Epithelial cell of prostate (primary cell): Measurements from ENCODE around the gene UGT1A5.

Experiments used
- DNase-seq: peaks from one replicate; pipeline ENCODE4 v3.0.0-alpha.2; 2011; ENCODE audit warnings: low read depth, low spot score
- H3K27ac ChIP-seq: fragments of 450-650 bp; 2 replicates; pipeline ENCODE4 v1.5.1; 2017; ENCODE audit warnings: mild to moderate bottlenecking

The UGT1A5 gene

DNA sequence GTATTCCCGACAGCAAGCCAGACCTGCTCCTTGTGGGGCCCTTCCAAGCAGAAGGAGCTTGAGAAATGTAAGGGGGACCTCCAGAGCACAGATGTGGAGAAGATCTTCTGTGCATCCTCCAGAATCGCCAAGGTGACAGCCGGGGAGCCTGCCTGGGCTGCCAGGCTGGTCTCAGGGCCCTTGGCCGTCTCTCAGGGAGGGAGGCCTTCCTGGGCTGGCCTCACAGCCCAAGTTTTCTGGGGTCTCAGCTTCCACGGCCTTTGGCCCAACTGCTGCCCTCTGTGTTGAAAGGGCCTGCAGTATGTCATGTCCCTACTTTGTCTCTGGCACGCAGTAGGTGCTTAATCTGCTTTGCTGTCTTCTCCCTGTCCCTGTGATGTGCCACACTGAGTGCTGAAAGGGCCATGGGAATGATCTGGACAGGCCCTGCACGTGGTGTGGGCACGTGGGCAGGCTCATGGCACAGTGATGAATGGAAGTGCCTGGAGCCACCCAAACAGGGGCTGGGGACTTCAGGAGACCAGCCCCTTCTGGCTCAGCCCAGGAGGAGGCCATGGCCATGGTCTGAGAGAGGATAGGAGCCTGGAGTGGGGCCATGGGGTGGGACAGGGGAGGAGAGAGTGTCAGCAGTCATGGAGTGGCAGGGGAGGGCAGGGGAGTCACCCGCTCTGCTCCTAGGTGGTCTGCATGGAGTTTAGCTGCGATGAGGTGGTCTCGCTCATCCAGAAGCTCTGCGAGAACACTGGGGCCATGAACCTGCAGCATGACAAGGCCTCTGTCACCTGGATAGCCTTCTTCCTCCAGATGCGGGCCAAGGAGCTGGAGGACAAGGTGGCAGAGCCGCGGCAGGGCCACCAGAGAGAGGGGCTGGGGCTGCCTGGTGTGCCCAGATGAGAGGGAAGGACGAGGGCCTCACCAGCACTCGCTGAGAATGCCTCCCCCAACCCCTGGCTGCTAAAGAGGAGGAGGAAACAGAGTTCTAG lies 106.2 kb downstream of the UGT1A5 start:
- DNase-seq, result no peak
- no peak overlapping the region for H3K27ac ChIP-seq

DNA sequence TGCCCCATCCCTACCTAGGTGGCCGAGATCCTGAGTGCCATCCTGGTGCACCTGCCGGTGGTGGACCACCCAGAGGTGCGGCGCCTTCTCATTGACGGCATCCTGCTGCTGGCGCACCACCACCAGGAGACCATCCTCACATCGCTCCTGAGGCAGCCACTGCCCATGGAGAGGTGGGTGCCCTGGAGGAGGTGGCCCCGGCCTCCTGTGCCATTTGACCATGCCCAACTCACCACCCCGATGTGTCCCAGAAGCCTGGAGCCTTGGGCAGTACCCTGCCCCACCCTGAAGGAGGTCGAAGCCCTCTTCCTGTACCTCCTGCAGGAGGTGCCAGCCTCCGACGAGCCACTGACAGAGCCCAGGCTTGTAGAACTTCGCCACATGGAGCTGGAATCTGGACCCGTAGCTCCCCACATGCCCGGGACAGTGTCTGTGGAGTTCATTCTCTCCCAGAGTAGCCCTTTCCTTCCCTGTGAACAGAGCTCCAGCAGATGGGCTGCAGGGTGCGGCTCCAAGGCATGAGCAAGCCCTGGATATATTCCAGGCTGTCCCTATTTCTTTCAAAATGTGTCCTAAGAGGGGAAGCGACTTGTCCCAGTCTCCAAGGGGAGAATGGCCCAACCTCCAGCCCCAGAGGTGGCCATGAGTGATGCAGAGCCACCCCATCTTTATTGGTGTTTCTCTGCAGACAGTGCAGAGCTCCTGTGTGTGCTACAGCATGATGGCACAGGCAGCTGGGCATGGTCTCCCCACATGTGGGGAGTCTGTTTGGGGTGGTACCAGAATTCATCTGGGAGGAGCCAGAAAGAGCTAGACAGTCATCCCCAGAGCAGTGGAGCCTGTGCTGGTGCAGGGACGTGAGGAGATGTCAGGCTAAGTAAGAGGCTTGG lies 107.4 kb downstream of the UGT1A5 start:
- DNase-seq, result no peak
- no peak overlapping the region for H3K27ac ChIP-seq

DNA sequence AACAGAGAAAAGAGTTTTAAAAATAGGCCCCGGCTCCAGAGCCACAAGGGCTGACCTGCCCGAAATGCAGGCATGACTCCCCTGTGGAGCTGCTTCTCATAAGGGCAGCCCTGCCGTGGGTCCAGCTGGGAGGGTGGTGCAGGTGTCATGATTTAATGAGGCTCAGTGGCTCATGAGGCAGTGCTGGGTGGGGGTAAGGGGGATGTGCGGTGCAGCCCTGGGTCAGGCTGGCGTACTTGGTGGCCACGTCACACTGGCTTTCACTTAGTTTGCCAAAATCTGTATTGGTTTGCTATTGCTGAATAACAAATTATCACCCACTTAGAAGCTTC lies 108.0 kb downstream of the UGT1A5 start:
- DNase-seq, result no peak
- H3K27ac ChIP-seq, result no peak overlapping the region

DNA sequence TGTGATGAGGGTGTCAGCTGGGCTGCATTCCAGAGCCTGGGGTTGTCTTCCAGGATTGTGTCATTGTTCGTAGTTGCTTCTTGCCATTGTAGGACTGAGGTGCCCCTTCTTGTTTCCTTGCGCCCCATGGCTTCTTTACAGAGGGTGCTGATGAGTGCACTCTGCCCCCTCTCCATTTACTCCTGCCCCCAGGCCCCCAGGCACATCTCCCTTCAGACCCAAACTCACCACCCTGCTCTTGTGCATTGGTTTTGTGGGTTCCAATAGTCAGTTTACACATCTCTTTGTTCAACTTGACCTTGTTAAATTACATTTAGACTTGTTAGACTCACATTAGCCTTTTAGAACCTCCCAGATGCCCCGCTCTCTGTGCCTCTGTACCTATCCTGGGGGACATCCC lies 108.5 kb downstream of the UGT1A5 start:
- no peak for DNase-seq
- no peak overlapping the region for H3K27ac ChIP-seq

DNA sequence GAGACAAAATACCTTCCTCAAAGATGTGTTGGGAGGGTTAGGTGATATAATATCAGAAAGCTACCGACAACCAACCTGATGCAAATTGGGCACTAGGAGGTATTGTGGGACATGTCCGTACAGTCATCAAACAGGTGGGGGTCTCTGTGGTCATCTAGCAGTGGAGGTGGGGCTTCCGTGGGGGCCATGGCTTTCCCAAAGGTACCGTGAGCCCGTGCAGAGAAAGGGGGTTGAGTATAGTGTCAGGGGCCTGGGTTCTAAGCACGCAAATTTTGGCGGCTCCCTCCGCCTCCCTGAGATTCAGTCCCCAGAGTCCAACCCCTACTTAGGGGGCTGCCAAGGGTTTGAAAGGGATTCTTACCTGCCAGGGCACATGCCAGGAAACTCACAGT lies 109.0 kb downstream of the UGT1A5 start:
- no peak overlapping the region for H3K27ac ChIP-seq
- DNase-seq, result no peak

DNA sequence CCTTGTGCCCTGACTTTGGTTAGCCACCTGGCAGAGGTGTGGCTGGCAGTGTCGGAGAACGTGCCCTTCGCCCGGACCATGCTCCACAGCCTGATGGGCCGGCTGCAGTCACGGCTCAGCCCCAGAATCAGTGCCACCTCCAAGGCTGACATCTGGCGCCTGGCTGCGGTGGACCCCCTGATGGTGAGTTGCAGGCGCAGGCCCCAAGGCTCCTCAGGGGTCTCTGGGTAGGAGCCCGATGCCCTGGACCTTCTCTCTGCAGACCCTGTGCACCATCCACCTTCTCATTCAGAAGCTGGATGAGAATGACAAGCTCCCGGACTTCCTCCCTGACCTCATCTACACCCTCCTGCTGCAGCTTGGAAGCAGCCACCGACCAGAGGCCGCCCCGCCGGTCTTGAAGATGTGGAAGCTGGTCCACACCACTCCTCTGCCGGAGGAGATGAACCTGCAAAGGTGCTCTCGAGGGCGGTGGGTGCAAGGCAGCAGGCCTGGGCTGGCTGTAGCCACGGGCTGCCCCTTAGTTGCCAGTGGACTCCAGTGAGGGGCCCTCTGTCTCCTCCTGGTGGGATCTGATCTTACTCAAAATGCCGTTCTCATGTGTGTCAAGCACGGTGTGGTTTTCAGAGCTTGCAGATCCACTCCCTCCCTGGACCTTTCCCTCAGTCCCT lies 109.5 kb downstream of the UGT1A5 start:
- no peak for DNase-seq
- no peak overlapping the region for H3K27ac ChIP-seq
